Dedifferentiated amniotic fluid mesenchymal stem cell (primary cell): ENCODE measurements around the gene PCBP1.
"Not testable (repeated sequence)": the region's sequence is repeated elsewhere in the genome, so short reads cannot be mapped to it uniquely, and the experiment has no call there.

ENCODE experiments used
- DNase-seq: peaks from one replicate; pipeline ENCODE4 v3.0.0-alpha.2; 2016; ENCODE audit errors: extremely low spot score

PCBP1 gene

DNA sequence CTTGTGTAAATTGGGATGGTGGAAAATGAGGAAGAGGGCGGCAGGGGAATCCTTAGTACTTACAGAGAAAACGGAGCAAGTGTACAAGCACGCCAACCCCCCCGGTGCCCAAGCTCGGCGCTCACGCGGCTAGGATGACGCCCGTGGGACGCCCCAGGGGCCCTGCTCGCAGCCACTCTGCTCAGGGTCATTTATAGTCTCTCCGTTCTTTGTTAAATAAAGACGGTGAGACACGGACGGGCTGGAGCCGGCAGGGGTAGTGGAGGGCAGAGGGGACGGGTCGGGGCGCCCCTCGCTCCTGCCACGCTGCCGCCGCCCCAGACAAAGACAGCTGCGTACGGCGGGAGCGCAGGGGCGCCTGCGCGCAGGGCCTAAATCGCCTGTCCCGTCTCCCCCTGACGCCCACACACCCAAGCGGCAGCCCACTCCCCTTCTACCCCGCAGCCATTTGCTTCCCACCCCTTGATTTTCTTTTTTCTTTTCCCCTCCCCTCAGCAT is 37.8 kb downstream of the PCBP1 start:
- DNase-seq = no peak

DNA sequence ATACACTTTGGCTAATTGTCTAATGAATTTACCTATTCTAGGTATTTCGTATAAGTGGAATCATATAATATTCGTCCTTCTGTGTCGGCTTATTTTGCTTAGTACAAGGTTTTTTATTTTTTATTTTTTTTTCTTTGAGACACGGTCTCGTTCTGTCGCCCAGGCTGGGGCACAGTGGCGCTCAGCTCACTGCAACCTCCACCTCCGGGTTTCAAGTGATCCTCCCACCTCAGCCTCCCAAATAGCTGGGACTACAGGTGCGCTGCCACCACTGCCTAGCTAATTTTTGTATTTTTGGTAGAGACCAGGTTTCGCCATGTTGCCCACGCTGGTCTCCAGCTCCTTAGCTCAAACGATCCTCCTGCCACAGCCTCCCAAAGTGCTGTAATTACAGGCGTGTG is 38.2 kb downstream of the PCBP1 start:
- no peak for DNase-seq

DNA sequence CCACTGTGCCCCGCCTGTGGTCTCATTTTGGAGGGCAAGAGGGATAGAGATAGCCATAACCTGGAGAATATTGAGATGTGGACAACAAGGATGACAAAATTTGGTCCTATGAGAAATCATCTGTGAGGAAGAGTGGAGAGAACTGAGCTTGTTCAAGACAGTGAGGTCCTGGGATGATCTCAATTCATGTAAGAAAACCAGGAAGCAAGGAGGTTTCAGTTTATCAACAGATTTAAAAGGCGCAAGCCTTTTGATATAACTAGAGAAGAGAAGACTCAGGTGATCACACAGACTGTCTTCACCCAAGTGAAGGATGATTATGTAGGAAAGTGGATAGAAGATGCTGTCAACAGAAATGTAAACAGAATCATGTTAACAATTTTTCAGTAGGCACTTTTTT is 39.1 kb downstream of the PCBP1 start:
- DNase-seq = no peak

DNA sequence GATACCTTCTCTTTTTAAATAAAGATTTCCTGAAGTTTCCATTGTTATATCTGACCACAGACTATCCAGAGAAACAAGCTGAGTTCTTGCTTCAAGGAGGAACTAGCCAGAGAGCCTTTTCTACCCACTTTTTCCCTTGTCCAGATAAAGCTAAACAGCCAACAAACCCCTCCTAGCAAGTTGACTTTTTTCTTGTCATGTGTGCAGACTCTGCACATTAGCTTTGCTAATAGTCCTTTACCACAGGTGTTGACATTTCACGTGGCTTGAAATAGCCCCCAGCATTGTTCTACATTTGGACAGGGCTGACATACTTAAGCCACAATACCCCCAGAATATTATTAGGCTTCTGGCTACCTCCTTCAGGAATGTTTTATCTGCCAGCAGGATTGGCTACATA is 40.7 kb downstream of the PCBP1 start:
- DNase-seq = no peak

DNA sequence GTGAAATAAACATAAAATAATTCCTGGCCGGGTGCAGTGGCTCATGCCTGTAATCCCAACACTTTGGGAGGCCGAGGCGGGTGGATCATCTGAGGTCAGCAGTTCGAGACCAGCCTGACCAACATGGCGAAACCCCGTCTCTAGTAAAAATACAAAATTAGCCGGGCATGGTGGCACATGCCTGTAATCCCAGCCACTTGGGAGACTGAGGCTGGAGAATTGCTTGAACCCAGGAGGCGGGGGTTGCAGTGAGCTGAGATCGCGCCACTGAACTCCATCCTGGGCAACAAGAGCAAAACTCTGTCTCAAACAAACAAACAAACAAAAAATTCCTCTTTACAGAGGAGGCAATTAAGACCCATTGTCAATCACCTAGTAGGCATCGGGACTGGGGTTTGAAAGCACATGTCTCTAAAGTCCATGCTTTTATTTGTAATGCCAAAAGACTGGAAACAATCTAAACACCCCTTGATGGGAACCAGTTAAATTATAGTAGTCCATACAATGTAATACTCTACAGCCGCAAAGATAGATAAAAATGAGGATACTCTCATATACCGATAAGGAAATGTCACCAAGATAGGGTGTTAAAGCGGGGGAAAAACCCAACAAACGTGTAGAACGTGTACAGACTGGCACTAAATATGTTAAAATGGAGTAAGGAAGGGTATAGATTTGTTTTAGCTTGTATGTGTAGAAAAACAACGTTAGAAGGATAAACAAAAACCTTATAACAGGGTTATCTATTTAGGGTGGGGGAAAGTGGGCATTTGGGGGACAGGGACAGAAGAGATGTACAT is 44.3 kb downstream of the PCBP1 start:
- DNase-seq = not testable (repeated sequence)

DNA sequence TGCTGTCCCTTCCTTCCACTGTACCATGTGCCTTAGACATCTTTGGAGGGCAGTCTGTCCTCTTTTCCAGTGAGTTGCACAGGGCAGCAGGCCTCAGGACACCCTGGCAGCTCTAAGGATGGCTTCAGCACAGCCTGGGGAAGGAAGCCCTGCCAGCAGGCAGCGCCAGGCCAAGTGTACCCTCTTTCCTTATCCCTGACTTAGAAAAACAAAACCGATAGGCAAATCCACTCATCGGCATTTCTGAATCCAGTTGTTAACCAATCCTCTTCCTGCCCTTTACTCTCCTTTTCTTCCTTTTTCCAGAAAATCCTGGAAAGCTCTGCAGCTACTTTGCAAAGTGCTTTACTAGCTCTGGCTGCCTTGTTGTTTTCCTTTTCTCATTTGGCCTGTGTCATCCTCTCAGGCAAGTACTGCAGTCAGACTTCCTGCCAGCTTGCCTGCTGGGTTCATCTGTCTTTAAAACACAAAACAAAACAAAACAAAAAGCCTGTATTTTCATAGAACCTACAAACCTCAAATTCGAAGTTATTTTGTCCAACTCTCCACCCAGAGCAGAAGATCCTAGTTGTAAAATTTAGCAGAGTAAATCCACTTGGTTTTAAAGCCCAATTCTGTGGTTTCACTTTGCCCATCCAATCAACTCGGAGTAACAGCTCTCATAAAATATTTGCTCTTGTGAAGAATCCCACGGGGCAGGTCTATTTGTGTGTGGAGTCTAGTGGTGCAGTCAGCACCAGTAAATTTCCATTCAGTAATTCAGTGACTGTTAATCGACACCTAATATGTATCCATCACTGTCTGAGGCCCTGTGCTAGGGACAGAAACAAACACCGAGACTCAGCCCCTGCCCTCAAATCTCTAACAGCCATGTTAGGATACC is 45.2 kb downstream of the PCBP1 start:
- DNase-seq = peak; percentile 48

DNA sequence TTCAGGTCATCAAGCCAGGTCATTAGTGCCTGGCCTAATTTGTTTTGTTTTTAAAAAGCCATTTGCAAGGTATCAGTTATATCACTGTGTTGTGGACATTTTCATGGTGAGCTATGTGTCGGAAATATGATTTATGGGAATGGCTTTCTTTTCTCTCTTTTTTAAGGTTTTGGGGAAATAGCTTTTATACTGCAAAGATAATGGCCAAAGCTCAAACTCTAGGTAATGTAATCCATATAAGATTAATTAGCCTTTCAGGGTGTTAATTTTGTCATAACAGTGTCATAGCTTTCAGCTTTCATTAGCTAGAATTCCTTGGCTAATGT is 45.8 kb downstream of the PCBP1 start:
- DNase-seq = no peak

DNA sequence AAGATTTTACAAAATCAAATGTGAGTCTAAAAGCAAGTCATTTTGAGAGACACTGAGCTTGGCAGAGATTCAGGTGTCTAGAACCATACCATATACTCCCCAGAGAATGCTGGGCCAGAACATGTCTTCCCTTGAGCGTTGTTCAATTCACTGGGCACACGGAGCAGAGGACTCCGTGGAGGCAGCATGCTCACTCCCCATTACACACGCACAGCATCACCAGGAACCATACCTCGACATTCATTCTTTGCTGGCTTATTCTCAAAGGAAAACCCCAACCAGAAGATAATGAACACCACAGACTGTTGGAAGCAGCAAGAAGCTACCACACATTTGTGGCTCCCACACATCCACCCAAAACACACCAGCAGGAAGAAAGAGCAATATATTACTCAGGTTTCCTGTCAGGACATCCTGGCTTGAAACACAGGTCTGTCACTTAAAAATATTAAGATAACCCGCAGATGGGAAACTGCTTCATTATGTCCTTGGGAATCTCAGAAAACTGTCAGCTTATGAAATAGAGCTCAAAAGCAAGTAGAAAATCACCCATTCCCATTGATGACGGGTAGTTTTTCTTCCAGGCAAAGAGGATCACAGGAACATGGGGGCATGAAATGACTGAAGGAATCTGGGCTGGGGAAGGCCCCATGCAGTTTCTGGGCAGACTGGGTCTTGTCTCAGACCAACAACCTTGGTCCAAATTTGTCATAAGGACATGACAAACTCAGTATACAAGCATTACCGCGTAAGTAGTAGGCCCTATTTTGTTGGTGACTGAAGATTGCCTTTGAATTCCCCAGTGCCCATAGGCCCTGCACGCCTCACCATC is 46.4 kb downstream of the PCBP1 start:
- DNase-seq = no peak

DNA sequence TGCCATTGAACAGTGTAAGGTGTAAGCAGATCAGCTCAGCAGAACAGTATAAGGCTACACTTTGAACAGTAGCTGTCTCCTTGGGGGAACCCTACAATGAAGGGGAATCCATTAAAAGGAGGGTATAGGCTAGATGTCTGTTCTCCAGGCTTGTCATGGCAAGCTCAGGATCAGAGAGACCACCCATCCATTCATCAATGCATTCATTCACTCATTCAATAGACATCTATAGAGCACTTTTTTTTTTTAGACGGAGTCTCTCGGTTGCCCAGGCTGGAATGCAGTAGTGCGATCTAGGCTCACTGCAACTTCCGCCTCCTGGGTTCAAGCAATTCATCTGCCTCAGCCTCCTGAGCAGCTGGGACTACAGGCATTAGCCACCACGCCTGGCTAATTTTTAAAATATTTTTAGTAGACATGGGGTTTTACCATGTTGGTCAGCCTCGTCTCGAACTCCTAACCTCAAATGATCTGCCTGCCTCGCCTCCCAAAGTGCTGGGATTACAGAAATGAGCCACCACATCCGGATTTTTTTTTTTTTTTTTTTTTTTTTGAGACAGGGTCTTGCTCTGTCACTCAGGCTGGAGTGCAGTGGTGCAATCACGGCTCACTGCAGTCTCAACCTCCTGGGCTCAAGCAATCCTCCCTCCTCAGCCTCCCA is 47.2 kb downstream of the PCBP1 start:
- DNase-seq = not testable (repeated sequence)
